Activated CD4-positive, CD25-positive, alpha-beta regulatory T cell treated with anti-CD3 and anti-CD28 coated beads, Interleukin-2, amount 50 U/mL, for 72 hours (primary cell): ENCODE data around the gene RNASE12.
"Not testable (repeated sequence)": the region's sequence is repeated elsewhere in the genome, so short reads cannot be mapped to it uniquely, and the experiment has no call there.

ENCODE experiments used
- DNase-seq: peaks from one replicate; pipeline ENCODE4 v3.0.0; 2021

The RNASE12 gene

GRCh38 chr14:20613094-20614037 lies 22.2 kb upstream of the RNASE12 start:
- DNase-seq, result peak; percentile 82

- DNase-seq, result no peak
Measured at GRCh38 chr14:20612403-20612802, 21.2 kb upstream of the RNASE12 start.

GRCh38 chr14:20611277-20611676 lies 20.1 kb upstream of the RNASE12 start:
- no peak for DNase-seq

GRCh38 chr14:20610002-20610765 lies 19.0 kb upstream of the RNASE12 start:
- peak; percentile 84 for DNase-seq

- peak; percentile 61 for DNase-seq
Measured at GRCh38 chr14:20609215-20610001, 18.2 kb upstream of the RNASE12 start.

GRCh38 chr14:20608383-20609110 lies 17.4 kb upstream of the RNASE12 start:
- DNase-seq, result no peak

- no peak for DNase-seq
Measured at GRCh38 chr14:20607617-20608016, 16.4 kb upstream of the RNASE12 start.

- no peak for DNase-seq
Measured at GRCh38 chr14:20606902-20607242, 15.7 kb upstream of the RNASE12 start.

- DNase-seq, result no peak
Measured at GRCh38 chr14:20606190-20606901, 15.2 kb upstream of the RNASE12 start.

GRCh38 chr14:20603813-20604690 lies 12.9 kb upstream of the RNASE12 start:
- no peak for DNase-seq

- no peak for DNase-seq
Measured at GRCh38 chr14:20602583-20602982, 11.4 kb upstream of the RNASE12 start.

- DNase-seq, result no peak
Measured at GRCh38 chr14:20601522-20601921, 10.3 kb upstream of the RNASE12 start.

GRCh38 chr14:20597108-20597507 lies 5.9 kb upstream of the RNASE12 start:
- DNase-seq, result no peak

GRCh38 chr14:20595726-20596125 lies 4.5 kb upstream of the RNASE12 start:
- DNase-seq, result not testable (repeated sequence)

GRCh38 chr14:20592574-20592973 lies 1.4 kb upstream of the RNASE12 start:
- no peak for DNase-seq

GRCh38 chr14:20587489-20588154 lies 3.6 kb downstream of the RNASE12 start, which contains the start of gene RNASE11:
RNASE11 (minus strand) TSS chr14:20588001.
- no peak for DNase-seq

- DNase-seq, result no peak
Measured at GRCh38 chr14:20583908-20584307, 7.3 kb downstream of the RNASE12 start.

- no peak for DNase-seq
Measured at GRCh38 chr14:20583142-20583541, 8.0 kb downstream of the RNASE12 start.

GRCh38 chr14:20580242-20580641 lies 10.9 kb downstream of the RNASE12 start:
- DNase-seq, result no peak
